ENCODE results near the gene CARMIL1.
"Not testable (repeated sequence)": the region's sequence is repeated elsewhere in the genome, so short reads cannot be mapped to it uniquely, and the experiment has no call there.

Gene CARMIL1

GRCh38 chr6:25411316-25411950 lies 132.3 kb downstream of the CARMIL1 start:
- no peak for DNase-seq (ENCODE audit: low spot score)

- no peak for DNase-seq (ENCODE audit: low spot score)
These were observed 134.2 kb downstream of the CARMIL1 start for GRCh38 chr6:25413207-25413905.

- DNase-seq (ENCODE audit: low spot score) = no peak
These were observed 135.0 kb downstream of the CARMIL1 start for GRCh38 chr6:25414168-25414567.

- DNase-seq (ENCODE audit: low spot score) = no peak
These were observed 135.6 kb downstream of the CARMIL1 start for GRCh38 chr6:25414755-25415154.

- DNase-seq (ENCODE audit: low spot score) = no peak
These were observed 136.1 kb downstream of the CARMIL1 start for GRCh38 chr6:25415274-25415673.

- no peak for DNase-seq (ENCODE audit: low spot score)
These were observed 136.5 kb downstream of the CARMIL1 start for GRCh38 chr6:25415701-25416100.

GRCh38 chr6:25417046-25417605 lies 138.0 kb downstream of the CARMIL1 start:
- DNase-seq (ENCODE audit: low spot score) = no peak

- DNase-seq (ENCODE audit: low spot score) = no peak
These were observed 139.4 kb downstream of the CARMIL1 start for GRCh38 chr6:25418454-25419052.

GRCh38 chr6:25419879-25420278 lies 140.7 kb downstream of the CARMIL1 start:
- no peak for DNase-seq (ENCODE audit: low spot score)

- no peak for DNase-seq (ENCODE audit: low spot score)
These were observed 144.2 kb downstream of the CARMIL1 start for GRCh38 chr6:25423358-25423757.

- DNase-seq (ENCODE audit: low spot score) = no peak
These were observed 145.1 kb downstream of the CARMIL1 start for GRCh38 chr6:25424303-25424702.

GRCh38 chr6:25427549-25427948 lies 148.4 kb downstream of the CARMIL1 start:
- DNase-seq (ENCODE audit: low spot score) = no peak

- DNase-seq (ENCODE audit: low spot score) = no peak
These were observed 149.7 kb downstream of the CARMIL1 start for GRCh38 chr6:25428758-25429317.

- DNase-seq (ENCODE audit: low spot score) = no peak
These were observed 152.3 kb downstream of the CARMIL1 start for GRCh38 chr6:25431306-25431974.

- no peak for DNase-seq (ENCODE audit: low spot score)
These were observed 152.8 kb downstream of the CARMIL1 start for GRCh38 chr6:25431975-25432307.

- DNase-seq (ENCODE audit: low spot score) = no peak
These were observed 155.7 kb downstream of the CARMIL1 start for GRCh38 chr6:25434921-25435320.

GRCh38 chr6:25435416-25435985 lies 156.3 kb downstream of the CARMIL1 start:
- DNase-seq (ENCODE audit: low spot score) = no peak

- DNase-seq (ENCODE audit: low spot score) = no peak
These were observed 157.6 kb downstream of the CARMIL1 start for GRCh38 chr6:25436760-25437159.

GRCh38 chr6:25439368-25439767 lies 160.2 kb downstream of the CARMIL1 start:
- no peak for DNase-seq (ENCODE audit: low spot score)

GRCh38 chr6:25441663-25442270 lies 162.6 kb downstream of the CARMIL1 start:
- DNase-seq (ENCODE audit: low spot score) = no peak

- DNase-seq (ENCODE audit: low spot score) = no peak
These were observed 163.7 kb downstream of the CARMIL1 start for GRCh38 chr6:25442898-25443297.

- not testable (repeated sequence) for DNase-seq (ENCODE audit: low spot score)
These were observed 165.3 kb downstream of the CARMIL1 start for GRCh38 chr6:25444521-25444920.
